HG03565 (cell line): Measurements from ENCODE around the gene KARS1.

ENCODE experiments used
- ATAC-seq: cut with Tn5 transposase; IDR thresholded peaks from one replicate; pipeline ENCODE4 v1.9.1; 2021; ENCODE audit warnings: mild to moderate bottlenecking, moderate library complexity; ENCODE audit not compliant: unreplicated experiment

Gene KARS1

DNA sequence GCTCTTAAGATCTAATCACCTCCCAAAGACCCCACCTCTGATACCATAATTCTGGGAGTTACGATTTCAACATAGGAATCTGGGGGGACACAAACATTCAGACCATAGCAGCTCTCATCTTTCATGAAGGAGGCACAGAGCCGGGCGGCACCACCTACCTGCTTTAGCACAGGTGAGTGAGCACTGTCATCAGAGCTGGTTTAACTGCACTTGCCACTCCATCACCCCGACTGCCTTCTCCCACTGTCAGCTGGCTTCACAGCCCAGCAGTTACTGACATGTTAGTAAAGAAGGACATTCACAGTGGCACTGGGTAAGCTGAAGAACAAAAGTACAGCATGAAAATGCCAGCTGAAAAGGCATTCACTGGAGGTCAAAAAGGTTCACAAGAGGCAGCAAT, 58.7 kb downstream of the KARS1 start:
- no peak for ATAC-seq

DNA sequence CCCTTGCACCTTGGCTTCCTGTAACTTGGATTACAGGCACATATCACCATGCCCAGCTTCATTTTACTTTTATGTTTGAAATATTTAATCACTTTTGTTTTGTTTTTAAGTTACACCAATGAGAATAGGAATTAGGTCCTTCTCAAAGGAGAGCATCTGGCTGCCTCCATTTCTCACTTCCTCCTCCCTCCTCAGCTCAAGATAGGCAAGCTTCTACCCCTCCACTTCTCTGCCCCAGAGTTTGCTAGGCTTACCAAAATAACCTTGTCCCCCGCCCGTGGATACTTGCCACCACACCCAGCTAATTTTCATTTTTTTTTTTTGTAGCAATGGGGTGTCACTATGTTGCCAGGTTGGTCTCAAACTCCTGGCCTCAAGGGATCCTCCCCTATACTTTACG, 63.4 kb downstream of the KARS1 start:
- ATAC-seq: peak; percentile 35

DNA sequence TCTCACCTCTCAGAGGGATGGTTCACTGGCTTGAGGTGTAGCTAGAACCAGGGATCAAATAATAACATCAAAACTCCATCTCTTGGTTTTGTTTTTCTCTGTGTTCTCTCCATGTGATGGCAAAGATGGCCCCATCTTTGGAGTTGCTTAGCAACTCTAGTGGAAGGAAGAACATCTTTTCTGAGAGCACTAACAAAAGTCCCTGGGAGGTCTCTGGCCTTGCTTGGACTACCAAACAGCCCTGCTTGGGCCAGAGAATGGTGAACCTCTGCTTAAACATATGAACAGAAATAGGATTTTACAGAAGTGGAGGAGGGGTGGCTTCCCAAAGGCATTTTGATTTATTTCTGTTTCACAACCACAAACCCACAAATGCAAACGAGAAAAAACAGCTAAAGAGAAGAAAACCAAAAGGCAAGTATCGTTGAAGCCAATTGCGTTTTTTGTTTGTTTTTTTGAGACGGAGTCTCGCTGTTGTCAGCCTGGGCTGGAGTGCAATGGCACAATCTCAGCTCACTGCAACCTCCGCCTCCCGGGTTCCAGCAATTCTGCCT, 68.1 kb downstream of the KARS1 start:
- no peak for ATAC-seq

DNA sequence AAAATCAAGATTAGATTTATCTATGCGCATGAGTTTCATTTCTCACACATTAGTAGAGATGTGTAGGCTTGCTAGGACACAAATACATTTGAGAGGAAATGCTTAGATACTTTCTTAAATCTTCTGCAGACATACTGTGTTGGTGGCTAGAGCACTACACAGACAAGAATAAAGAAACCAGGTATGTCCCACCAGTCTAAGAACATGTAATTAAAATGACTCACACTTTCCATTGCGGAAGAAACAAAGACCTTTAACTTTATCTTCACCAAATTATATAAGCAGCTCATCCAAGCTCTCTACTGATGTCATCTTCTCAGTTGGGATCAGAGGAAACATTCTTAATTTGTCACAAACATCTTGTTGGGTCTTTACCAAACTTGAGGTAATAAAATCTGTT, 68.7 kb downstream of the KARS1 start:
- ATAC-seq: no peak

DNA sequence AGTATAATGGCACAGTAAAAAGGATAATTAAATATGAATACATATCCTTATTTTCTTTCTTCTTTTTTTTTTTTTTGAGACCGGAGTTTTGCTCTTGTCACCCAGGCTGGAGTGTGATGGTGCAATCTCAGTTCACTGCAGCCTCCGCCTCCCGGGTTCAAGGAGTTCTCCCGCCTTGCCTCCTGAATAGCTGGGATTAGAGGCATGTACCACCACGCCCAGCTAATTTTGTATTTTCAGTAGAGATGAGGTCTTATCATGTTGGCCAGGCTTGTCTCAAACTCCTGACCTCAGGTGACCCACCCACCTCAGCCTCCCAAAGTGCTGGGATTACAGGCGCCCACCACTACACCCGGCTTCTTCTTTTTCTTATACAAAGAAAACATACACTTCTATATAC, 69.3 kb downstream of the KARS1 start:
- ATAC-seq: no peak
